HG03469 (cell line): ENCODE data around the gene JPH4.

Source experiments
- ATAC-seq: cut with Tn5 transposase; IDR thresholded peaks from one replicate; pipeline ENCODE4 v1.9.1; 2021; ENCODE audit warnings: mild to moderate bottlenecking, moderate library complexity, moderate number of reproducible peaks; ENCODE audit not compliant: unreplicated experiment

The JPH4 gene

DNA sequence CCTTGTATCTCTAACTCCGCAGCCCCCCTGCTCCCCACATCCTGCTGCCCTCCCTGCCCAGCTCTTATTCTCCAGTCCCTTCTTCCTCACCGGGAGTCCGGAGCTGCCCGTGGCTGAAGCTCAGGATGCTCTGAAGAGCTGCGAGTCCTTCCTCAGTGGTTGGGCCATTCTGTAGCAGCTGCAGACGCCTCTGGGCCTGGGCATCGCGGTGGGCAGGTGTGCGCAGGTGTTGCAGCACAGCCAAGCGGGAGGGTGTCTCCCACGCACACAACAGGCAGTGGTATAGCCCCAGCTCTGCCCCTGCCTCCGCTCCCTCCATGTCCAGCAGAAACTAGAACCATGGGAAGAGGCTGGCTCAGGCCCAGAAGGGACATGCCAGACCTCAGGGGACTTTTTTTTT lies 47.2 kb downstream of the JPH4 start:
- ATAC-seq = no peak

DNA sequence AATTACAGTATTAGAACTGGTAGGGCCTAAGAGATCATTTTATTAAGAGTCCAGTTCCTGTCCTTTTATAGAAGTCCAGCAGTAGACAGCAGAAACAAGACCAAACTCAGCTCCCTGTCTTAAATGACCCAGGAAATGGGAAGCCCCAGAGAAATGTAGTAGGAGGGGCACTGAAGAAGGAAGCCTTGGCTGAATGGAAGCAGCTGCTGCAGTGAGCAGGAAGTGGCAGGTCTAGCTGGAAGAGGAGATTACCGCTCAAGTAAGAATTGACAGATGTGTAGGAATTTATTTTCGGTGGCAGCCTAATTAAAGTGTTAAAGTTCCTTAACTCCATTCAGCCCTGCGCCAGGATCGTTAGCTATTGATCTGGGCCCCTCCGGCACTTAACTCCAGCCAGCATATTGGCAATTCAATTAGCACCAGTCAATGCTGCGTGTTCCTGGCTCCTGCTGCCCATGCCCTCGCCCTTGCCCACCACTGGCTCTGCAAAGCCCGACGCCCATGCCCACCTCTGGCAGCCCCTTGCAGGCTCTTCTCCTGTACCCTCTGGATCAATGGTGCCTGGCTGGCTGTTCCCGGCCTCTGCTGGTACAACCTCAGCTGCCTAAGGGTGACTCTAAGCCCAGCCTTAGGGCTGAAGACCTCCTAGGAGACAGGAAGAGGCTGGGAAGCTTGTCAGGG lies 48.1 kb downstream of the JPH4 start:
- ATAC-seq = no peak

DNA sequence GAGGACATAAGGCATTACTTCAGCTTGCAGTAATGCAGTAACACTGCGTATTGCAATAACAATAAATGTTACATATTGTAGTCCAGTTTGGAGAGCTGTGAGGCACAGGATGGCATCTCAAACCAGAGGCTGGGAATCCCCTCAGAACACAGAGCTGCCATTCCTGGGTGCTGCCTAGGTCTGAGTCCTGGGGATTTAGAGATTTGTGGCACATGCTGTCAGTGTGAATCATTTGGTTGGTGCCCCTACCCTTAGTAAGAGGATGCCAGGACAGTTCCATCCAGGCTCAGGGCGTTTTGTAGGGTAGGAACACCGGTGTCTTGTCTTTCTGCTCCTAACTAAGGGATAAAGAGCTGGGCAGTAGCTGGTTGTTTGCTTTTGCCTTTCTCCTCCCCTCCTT lies 49.6 kb downstream of the JPH4 start:
- no peak for ATAC-seq

DNA sequence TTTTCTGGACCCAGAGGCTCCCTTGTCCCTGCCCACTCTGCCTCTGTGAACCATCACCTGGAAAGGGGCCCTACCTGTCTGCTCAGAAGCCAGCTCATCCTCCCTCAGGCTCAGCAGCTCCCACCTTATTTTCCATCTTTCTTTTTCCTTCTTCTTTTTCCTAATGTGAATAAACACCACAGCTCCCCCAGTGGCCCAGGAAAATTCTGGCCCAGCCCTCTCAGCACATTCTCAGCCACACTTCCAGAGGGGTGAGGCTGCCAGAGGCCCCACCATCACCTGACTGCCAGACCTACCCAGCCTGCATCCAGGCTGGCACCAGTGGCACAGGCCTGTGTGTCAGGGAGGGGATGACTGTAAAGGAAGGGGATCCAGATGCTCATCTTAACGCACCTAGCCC lies 50.0 kb downstream of the JPH4 start:
- ATAC-seq = no peak

DNA sequence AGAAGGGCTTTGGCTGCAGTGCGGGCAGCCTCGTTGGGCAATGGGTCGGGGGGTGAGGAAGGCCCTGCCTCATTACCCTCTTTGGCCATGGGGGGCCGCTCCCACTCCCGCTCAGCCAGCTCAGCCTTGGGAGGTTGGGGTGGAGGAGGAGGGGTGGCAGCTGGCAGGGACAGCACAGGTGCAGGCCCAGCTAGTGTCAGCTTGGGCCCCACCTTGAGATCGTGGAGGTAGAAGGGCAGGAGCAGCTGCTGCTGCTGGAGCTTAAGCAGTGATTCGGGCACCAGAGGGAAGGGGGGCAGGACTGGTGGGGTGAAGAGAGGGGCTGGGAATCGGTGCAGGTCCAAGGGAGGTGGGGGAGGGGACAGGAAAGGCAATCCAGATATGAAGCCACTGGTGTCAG lies 53.0 kb downstream of the JPH4 start:
- ATAC-seq = no peak

DNA sequence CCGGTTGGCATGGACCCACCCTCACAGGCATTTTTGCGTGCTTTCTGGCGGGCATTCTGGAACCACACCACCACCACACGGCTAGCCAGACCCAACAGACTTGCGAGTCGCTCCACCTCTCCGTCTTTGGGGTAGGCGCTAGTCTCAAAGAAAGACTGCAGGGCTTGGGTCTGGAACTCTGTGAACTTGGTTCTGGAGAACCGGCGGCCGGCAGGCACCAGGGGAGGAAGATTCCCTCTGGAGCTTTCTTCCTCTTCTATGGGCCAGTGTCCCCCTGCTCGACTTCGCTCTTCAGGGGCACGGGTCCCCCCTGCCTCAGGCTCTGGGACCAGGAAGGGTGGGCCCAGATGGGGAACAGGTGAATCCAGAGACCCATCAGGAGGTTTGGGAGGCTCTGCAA lies 53.6 kb downstream of the JPH4 start:
- no peak for ATAC-seq

DNA sequence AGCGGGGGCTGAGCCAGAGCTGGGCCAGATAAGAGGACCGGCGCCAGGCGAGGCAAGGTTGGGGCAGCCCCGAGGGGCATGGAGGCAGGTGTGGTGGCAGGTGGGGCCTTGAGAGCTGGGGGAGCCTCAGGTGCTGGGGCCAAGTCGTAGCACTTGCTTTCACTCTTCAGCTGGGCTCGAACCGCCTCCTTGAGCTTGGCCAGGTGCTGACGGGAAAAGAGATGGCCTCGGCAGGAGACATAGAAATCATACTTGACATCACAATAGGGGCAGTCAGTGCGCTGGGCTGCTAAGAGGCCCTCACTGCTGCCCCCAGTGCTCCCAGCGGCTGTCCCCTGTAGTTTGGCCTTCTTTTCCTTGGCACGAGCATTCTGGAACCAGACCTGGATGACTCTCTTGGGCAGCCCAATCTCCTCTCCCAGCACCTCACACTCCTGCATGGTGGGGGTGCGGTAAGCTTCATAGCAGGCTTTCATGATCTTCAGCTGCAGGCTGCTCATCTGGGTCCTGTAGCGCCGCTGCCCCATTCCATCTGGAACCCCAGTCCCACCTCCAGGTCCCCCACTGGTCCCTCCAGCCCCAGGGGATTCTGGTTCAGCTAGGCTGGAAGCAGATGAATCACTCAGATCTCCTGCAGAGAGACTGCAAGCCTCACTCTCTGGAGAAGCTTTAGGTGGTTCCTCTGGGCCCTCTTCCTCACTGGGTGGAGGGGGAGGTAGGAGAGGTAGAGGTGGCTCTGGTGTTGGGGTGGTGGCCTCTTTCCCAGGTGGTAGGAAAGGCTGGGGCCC lies 55.2 kb downstream of the JPH4 start:
- ATAC-seq = no peak

DNA sequence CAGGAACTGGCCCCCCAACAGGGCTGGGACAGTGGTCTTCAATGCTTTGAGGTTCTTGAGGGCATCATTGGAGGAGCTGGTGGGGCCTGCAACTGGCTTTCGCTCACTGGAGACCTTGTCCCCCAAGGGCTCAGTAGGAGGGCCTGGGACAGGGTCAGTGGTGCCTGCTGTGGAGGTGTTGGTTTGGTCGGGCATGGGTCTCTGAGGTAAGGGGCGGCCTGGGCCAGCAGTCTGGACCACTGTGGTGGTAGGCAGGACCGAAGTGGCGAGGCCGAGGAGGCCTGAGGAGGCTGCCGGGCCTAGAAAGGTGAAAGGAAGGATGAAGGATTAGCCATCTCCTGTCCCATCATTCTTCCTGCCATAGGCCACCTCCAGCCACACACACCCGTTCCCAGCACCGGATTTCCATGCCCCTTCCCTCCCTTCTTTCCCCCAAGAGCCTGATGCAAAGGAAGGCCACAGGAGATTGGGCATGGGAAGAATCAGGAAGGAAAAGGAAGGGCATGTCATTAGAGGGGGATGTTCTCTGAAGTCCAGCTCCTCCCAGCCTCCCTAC lies 55.9 kb downstream of the JPH4 start:
- no peak for ATAC-seq

DNA sequence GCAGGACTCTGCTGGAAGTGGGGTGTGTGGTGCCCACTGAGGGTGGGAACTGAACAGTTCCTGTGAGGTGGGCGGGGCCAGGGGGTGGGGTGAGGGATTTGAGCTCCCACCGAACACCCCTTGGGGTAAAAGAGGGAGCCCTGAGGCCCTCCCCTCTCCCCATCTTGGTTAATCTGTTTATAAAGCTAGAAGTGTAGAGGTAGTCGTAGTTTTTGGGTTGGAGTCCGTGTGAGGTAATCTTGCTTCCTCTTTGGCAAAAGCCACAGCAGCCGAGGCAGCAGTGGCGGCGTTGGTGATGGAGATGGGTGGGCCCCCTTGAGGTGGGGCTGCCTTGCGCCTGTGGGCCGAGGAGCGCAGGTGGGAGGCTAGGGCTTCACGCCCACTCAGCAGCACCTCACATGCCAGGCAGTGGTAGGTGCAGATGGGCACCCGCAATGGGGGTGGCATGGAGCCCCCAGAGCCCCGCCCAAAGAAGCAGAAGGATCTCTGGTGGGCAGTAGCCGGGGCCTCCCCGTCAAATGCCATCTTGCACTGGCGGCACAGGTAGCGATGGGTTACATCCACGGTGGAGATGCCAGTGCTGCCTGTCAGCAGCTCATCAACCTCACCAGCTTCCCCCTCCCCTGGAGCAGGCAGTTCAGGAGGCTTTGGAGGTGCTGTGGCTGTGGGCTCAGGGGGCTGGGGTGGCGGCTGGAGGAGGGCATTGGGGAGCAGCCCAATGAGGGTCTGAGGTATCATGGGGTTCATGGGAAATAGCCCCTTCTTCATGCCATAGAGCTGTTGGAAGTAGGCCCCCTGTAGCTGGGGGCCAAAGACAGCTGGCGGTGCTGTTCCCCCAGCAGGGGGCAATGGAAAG lies 56.6 kb downstream of the JPH4 start:
- ATAC-seq = no peak

DNA sequence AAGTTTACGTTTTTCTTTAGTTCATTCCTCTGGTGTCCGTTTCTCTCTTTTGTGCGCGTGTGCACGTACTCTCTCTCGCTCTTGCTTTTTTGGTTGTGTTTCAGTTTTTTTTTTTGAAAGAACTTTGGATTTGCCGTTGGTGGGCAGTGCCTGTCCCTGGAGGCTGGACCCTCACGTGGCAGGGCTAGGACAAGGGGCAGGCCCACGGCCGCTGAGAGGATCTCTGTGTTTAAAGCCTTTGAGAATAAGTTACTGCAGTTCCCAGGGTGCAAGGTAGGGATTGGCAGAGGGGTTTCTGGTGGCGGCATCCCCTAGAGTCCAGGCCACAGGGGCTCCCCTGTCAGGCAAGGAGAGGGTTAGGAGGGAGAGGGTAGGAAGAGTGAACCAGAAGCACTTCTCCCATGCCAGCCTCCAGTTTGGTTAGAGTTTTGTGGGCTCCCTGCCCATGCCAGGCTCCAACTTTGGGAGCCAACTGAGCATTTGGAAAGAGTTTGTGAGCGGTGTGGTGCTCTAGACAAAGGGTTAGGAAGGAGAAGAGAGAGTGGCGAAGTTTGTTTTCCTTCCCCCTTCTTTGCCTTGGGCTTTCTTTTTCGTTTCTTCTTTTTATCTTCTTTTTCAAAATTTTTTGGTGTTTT lies 57.6 kb downstream of the JPH4 start:
- no peak for ATAC-seq

DNA sequence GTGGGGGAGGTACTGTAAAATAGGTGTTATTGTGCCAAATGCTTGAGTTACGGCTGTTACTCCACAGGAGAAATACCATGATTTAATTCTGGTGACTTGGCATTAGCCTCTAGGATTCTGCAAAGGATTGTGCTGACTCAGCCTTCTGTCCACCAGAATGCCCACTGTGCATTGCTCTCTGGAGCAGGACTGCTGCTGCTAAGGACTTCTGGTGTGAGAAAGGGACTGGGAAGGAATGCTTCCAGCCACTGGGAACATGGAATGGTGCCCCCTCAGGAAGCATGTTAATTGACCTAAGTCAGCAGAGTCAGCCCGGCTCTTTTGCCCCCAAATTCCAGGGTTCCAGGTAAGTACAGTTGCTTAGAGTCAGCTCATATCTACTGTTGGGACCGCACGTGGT lies 59.9 kb downstream of the JPH4 start:
- ATAC-seq = no peak
